ENCODE measurements around the gene MAP3K12.

Gene MAP3K12

GRCh38 chr12:53489242-53489864, 9.9 kb downstream of the MAP3K12 start:
- DNase-seq (ENCODE audit: low read depth), result no peak
- TF ChIP-seq CTCF (conservative IDR thresholded peaks at IDR 0.05; ENCODE audit: low read depth, low read length), result no peak
- H3K4me3 ChIP-seq (ENCODE audit: low read depth, low read length), result no peak overlapping the region

GRCh38 chr12:53486736-53487487, 12.3 kb downstream of the MAP3K12 start:
- no peak for TF ChIP-seq CTCF (conservative IDR thresholded peaks at IDR 0.05; ENCODE audit: low read depth, low read length)
- no peak for DNase-seq (ENCODE audit: low read depth)
- H3K4me3 ChIP-seq (ENCODE audit: low read depth, low read length), result no peak overlapping the region

GRCh38 chr12:53485955-53486735, 13.1 kb downstream of the MAP3K12 start:
- H3K4me3 ChIP-seq (ENCODE audit: low read depth, low read length), result no peak overlapping the region
- TF ChIP-seq CTCF (conservative IDR thresholded peaks at IDR 0.05; ENCODE audit: low read depth, low read length), result no peak
- no peak for DNase-seq (ENCODE audit: low read depth)

GRCh38 chr12:53484686-53485575, 14.3 kb downstream of the MAP3K12 start:
- DNase-seq (ENCODE audit: low read depth), result no peak
- no peak for TF ChIP-seq CTCF (conservative IDR thresholded peaks at IDR 0.05; ENCODE audit: low read depth, low read length)
- H3K4me3 ChIP-seq (ENCODE audit: low read depth, low read length), result no peak overlapping the region

GRCh38 chr12:53483979-53484377, 15.3 kb downstream of the MAP3K12 start:
- DNase-seq (ENCODE audit: low read depth), result no peak
- TF ChIP-seq CTCF (conservative IDR thresholded peaks at IDR 0.05; ENCODE audit: low read depth, low read length), result no peak
- H3K4me3 ChIP-seq (ENCODE audit: low read depth, low read length), result no peak overlapping the region

- no peak for TF ChIP-seq CTCF (conservative IDR thresholded peaks at IDR 0.05; ENCODE audit: low read depth, low read length)
- no peak for DNase-seq (ENCODE audit: low read depth)
- H3K4me3 ChIP-seq (ENCODE audit: low read depth, low read length), result no peak overlapping the region
Measured at GRCh38 chr12:53483225-53483978, 15.9 kb downstream of the MAP3K12 start.
